Stimulated activated naive B cell treated with anti-CD40 and anti-IgM and Interleukin-4, amounts not matched to agents 10 μg/mL and 1 μg/mL and 100 μg/mL, for 72 hours (primary cell): ENCODE measurements around the gene NFKB1.
A peak's percentile ranks its signal among the peaks of the same experiment; 100 is the strongest.
"Not testable (repeated sequence)": the region's sequence is repeated elsewhere in the genome, so short reads cannot be mapped to it uniquely, and the experiment has no call there.

ENCODE experiments used
- ATAC-seq, 2 donors: fragments of 150-1000 bp; cut with Tn5 transposase; replicated peaks; 2 replicates each; pipeline ENCODE4 v1.10.0; 2021; ENCODE audit warnings: moderate library complexity in 1 of 2
- DNase-seq: peaks from one replicate; pipeline ENCODE4 v3.0.0; 2021
- H3K27ac Mint-ChIP-seq: one replicate; pipeline ENCODE4 v1.8.0; 2022; ENCODE audit warnings: mild to moderate bottlenecking, mixed read lengths
- H3K27me3 Mint-ChIP-seq, 2 donors: one replicate each; pipeline ENCODE4 v1.8.0; 2022; ENCODE audit warnings: mixed read lengths in 2 of 2
- H3K36me3 Mint-ChIP-seq, 2 donors: one replicate each; pipeline ENCODE4 v1.8.0; 2022; ENCODE audit warnings: mixed read lengths in 2 of 2, mild to moderate bottlenecking in 1 of 2
- H3K4me1 Mint-ChIP-seq, 2 donors: one replicate each; pipeline ENCODE4 v1.8.0; 2022; ENCODE audit warnings: mixed read lengths in 2 of 2, mild to moderate bottlenecking in 1 of 2
- H3K4me3 Mint-ChIP-seq, 2 donors: one replicate each; pipeline ENCODE4 v1.8.0; 2022; ENCODE audit warnings: mild to moderate bottlenecking in 2 of 2, mixed read lengths in 2 of 2, moderate library complexity in 1 of 2
- H3K9me3 Mint-ChIP-seq, 2 donors: one replicate each; pipeline ENCODE4 v1.8.0; 2022; ENCODE audit warnings: mixed read lengths in 2 of 2, mild to moderate bottlenecking in 1 of 2

NFKB1 gene

DNA sequence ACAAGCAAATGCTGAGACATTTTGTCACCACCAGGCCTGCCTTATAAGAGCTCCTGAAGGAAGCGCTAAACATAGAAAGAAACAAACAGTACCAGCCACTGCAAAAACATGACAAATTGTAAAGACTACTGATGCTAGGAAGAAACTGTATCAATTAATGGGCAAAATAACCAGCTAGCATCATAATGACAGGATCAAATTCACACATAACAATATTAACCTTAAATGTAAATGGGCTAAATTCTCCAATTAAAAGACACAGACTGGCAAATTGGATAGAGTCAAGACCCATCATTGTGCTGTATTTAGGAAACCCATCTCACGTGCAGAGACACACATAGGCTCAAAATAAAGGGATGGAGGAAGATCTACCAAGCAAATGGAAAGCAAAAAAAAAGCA lies 21.3 kb upstream of the NFKB1 start:
- not testable (repeated sequence) for DNase-seq, ATAC-seq, H3K27ac Mint-ChIP-seq, H3K27me3 Mint-ChIP-seq, H3K36me3 Mint-ChIP-seq, H3K4me1 Mint-ChIP-seq, H3K4me3 Mint-ChIP-seq
- H3K9me3 Mint-ChIP-seq: peaks cover 18 to 21% of the 10 kb centered on the region in 2 donors

DNA sequence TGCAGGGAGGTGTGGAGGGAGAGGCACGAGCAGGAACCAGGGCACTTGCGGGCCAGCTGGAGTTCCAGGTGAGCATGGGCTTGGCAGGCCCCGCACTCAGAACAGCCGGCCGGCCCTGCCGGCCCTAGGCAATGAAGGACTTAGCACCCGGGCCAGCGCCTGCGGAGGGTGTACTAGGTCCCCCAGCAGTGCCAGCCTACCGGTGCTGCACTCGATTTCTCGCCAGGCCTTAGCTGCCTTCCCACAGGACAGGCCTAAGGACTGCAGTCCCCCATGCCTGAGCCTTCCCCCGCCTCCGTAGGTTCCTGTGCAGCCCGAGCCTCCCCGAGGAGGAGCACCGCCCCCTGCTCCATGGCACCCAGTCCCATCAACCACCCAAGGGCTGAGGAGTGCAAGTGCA lies 18.0 kb upstream of the NFKB1 start:
- no peak overlapping the region for H3K27ac Mint-ChIP-seq
- ATAC-seq: no peak
- no peak overlapping the region for H3K4me3 Mint-ChIP-seq
- DNase-seq: no peak
- H3K27me3 Mint-ChIP-seq: no peaks in the 10 kb centered on the region
- H3K4me1 Mint-ChIP-seq: peaks cover 5 to 9% of the 10 kb centered on the region in 2 donors
- peaks cover 5 to 6% of the 10 kb centered on the region in 2 donors for H3K36me3 Mint-ChIP-seq
- H3K9me3 Mint-ChIP-seq: peaks cover 11% of the 10 kb centered on the region in 2 donors

DNA sequence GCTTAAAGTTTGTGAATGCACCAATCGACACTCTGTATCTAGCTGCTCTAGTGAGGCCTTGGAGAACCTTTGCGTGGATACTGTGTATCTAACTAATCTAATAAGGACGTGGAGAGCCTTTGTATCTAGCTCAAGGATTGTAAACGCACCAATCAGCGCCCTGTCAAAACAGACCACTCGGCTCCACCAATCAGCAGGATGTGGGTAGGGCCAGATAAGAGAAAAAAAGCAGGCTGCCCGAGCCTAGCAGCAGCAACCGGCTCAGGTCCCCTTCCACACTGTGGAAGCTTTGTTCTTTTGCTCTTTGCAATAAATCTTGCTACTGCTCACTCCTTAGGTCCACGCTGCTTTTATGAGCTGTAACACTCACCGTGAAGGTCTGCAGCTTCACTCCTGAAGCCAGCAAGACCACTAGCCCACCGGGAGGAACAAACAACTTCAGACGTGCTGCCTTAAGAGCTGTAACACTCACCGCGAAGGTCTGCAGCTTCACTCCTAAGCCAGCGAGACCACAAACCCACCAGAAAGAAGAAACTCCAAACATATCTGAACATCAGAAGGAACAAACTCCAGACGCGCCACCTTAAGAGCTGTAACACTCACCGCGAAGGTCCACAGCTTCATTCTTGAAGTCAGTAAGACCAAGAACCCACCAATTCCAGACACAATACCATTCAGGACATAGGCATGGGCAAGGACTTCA lies 17.0 kb upstream of the NFKB1 start:
- ATAC-seq, H3K4me1 Mint-ChIP-seq, H3K27ac Mint-ChIP-seq, H3K36me3 Mint-ChIP-seq, H3K4me3 Mint-ChIP-seq, H3K9me3 Mint-ChIP-seq, DNase-seq, H3K27me3 Mint-ChIP-seq: not testable (repeated sequence)

DNA sequence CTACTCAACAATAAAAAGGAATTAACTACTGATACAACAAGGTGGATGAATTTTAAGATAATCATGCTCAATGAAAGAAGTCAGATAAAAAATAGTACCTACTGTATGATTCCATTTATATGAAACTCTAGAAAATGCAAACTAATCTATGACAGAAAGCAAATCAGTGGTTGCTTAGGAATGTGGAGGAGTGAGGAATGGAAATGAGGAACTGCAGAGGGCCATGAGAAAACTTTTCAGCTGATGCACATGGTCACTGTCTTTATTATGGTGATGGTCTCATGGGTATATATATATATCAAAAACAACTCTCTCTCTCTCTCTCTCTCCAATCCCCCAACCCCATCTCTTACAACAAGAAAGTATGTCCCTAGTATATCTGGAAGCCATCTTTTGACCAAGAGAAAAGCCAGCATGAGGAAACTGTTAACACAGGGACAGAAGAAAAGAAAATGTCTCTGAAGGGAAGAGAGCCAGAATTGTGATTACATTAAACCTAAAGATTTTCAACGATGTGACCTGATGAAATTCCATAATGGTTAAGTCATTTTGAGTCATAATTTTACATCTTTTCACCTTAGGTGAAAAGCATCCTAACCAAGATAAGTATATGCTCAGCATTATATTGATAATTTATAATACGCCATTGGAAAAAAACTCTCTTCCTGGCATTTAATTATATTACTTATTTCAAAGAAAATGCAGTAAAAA lies 8.5 kb upstream of the NFKB1 start:
- no peaks in the 10 kb centered on the region for H3K9me3 Mint-ChIP-seq
- no peaks in the 10 kb centered on the region for H3K36me3 Mint-ChIP-seq
- ATAC-seq (no peak), DNase-seq (no peak)
- H3K4me1 Mint-ChIP-seq: peaks cover 13 to 23% of the 10 kb centered on the region in 2 donors
- H3K27ac Mint-ChIP-seq: no peak overlapping the region
- H3K4me3 Mint-ChIP-seq: no peak overlapping the region
- no peaks in the 10 kb centered on the region for H3K27me3 Mint-ChIP-seq

DNA sequence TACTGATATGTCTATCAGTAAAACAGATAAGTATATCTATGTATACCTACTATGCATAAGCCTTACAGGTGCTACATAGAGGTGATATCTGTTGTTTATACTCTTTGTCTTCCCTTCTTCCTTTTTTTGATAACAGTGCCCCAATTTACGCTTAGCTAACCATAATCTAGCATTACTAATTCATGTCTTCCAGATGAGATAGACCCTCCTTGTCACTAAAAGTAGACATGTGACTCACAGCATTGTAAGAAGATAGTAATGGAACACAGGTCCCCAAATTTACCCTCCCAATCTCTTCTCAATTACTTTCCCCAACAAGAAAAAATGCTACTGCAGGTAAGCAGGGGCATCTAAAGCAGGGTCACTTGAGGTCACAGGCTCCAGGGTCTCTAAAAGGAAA lies 7.9 kb upstream of the NFKB1 start:
- peak in 1 of 2 donors; percentile 39 for ATAC-seq
- peaks cover 0 to under 1% of the 10 kb centered on the region in 2 donors for H3K9me3 Mint-ChIP-seq
- no peak for DNase-seq
- no peaks in the 10 kb centered on the region for H3K36me3 Mint-ChIP-seq
- H3K4me1 Mint-ChIP-seq: peaks cover 13 to 23% of the 10 kb centered on the region in 2 donors
- H3K4me3 Mint-ChIP-seq: no peak overlapping the region
- peak overlapping the region; percentile 37 for H3K27ac Mint-ChIP-seq
- H3K27me3 Mint-ChIP-seq: no peaks in the 10 kb centered on the region

DNA sequence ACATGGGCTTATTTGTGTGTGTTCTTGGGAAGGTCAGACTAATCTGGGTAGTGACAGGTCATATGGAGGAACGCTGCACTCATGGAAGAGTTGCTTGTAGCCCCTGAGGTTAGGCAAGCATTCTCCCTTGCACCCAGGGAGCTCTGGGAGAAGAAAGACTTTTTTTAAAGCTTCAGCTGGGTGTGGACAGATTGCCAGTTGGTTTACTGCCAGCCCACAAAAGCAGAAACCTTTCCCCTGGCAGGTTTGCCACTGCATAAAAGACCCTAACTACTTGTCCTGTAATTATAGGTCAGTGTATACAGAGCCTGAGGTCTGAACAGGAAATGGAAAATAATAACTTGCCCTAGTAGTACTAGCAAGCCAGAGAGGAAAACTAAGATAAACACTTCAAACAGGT lies 7.4 kb upstream of the NFKB1 start:
- Mint-ChIP-seq H3K4me3 (no peak overlapping the region), H3K36me3 (peaks cover 0 to 4% of the 10 kb centered on the region in 2 donors), H3K9me3 (peaks cover 3 to 6% of the 10 kb centered on the region in 2 donors), H3K4me1 (peaks cover 13 to 23% of the 10 kb centered on the region in 2 donors), H3K27ac (peak overlapping the region; percentile 37), H3K27me3 (no peaks in the 10 kb centered on the region)
- ATAC-seq: peak; percentile 46 to 63
- DNase-seq: no peak

DNA sequence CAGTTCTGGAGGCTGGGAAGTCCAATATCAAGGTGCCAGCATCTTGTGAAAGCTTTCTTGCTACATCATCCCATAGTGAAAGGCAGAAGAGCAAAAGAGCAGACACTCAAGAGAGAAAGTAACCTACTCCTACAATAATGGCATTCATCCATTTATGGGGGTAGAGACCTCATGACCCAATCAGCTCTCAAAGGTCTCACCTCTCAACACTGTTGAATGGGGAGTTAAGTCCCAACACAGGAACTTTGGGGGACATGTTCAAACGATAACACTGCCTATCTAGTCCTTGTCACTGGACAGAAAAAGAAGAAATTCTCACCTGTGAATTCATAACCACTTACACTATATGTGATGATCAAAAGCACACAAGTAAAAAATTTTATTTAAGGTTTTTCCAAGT lies 6.6 kb upstream of the NFKB1 start:
- Mint-ChIP-seq H3K9me3 (peaks cover 5 to 9% of the 10 kb centered on the region in 2 donors), H3K4me1 (peaks cover 14 to 23% of the 10 kb centered on the region in 2 donors), H3K36me3 (peaks cover 0 to 6% of the 10 kb centered on the region in 2 donors), H3K27ac (no peak overlapping the region), H3K4me3 (no peak overlapping the region), H3K27me3 (no peaks in the 10 kb centered on the region)
- ATAC-seq: no peak
- DNase-seq: no peak

DNA sequence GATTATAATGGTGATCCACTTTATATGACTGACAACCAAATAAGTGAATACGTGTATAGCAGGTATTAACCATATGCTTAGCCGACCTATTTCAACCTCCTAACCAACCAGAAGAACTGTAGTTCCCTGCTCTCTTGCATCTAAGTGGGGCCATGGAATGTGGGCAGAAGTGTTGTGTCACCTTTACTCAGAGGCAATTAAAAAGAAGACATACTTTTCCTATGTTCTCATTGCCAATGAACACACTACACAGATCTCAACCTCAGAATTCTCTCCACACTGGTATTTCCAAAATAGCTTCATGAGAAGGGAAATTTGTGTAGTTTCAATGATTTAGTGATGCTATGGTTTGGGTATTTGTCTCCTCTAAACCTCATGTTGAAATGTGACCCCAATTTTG lies 3.2 kb upstream of the NFKB1 start:
- peaks cover 12 to 27% of the 10 kb centered on the region in 2 donors for H3K4me1 Mint-ChIP-seq
- H3K36me3 Mint-ChIP-seq: peaks cover 9 to 21% of the 10 kb centered on the region in 2 donors
- H3K9me3 Mint-ChIP-seq: peaks cover 5 to 9% of the 10 kb centered on the region in 2 donors
- no peak overlapping the region for H3K27ac Mint-ChIP-seq
- H3K4me3 Mint-ChIP-seq: no peak overlapping the region
- no peaks in the 10 kb centered on the region for H3K27me3 Mint-ChIP-seq
- no peak for ATAC-seq
- no peak for DNase-seq

DNA sequence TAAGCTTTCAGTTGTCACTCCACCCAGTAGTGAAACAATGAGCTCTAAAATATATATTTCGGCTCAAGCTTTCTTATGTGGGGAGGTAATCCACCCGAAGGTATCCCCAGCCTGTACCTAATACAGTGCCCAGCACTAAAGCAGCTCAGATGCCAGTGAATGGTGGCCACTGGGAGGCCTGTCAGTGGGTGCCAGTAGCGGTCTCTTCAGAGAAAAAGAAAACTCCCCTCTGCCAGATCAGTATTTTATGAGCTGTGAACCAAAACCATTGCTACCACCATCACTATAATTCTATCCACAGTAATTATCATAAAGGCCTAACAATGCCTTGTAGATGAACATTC lies 835 bp upstream of the NFKB1 start:
- peak; percentile 17 to 24 for ATAC-seq
- peak; percentile 31 for DNase-seq
- peaks cover 11 to 32% of the 10 kb centered on the region in 2 donors for H3K4me1 Mint-ChIP-seq
- H3K9me3 Mint-ChIP-seq: peaks cover 5 to 9% of the 10 kb centered on the region in 2 donors
- H3K4me3 Mint-ChIP-seq: peak overlapping the region; percentile 80 to 84
- H3K36me3 Mint-ChIP-seq: peaks cover 24 to 37% of the 10 kb centered on the region in 2 donors
- H3K27ac Mint-ChIP-seq: peak overlapping the region; percentile 98
- no peaks in the 10 kb centered on the region for H3K27me3 Mint-ChIP-seq

DNA sequence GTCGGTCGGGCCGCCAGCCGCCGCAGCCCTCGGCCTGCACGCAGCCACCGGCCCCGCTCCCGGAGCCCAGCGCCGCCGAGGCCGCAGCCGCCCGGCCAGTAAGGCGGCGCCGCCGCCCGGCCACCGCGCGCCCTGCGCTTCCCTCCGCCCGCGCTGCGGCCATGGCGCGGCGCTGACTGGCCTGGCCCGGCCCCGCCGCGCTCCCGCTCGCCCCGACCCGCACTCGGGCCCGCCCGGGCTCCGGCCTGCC lies 213 bp downstream of the NFKB1 start:
- H3K4me1 Mint-ChIP-seq: peaks cover 11 to 35% of the 10 kb centered on the region in 2 donors

DNA sequence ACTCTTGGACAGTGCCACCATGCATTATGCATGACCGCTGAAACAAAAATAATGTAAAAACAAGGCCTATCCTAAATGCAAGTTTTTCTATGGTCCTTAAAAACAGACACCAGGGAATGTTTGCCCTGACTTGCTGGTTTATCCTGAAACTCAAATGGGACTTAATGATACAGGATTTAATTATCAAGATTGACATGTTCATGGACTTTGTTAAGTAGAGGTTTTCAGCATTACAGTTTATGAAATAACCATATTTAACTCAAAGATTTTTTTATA lies 1.3 kb downstream of the NFKB1 start:
- Mint-ChIP-seq H3K27ac (peak overlapping the region; percentile 100), H3K27me3 (no peaks in the 10 kb centered on the region), H3K36me3 (peaks cover 26 to 37% of the 10 kb centered on the region in 2 donors), H3K9me3 (peaks cover 5 to 9% of the 10 kb centered on the region in 2 donors), H3K4me3 (peak overlapping the region; percentile 97 to 98), H3K4me1 (peaks cover 15 to 31% of the 10 kb centered on the region in 2 donors)
- DNase-seq (no peak), ATAC-seq (no peak)

More for the DNA sequence above, 213 bp downstream of the NFKB1 start:
- Mint-ChIP-seq H3K4me3 (peak overlapping the region; percentile 97 to 98), H3K27me3 (no peaks in the 10 kb centered on the region), H3K27ac (peak overlapping the region; percentile 100), H3K9me3 (peaks cover 5 to 9% of the 10 kb centered on the region in 2 donors), H3K36me3 (peaks cover 24 to 37% of the 10 kb centered on the region in 2 donors)
- peak; percentile 23 to 30 for ATAC-seq
- no peak for DNase-seq

DNA sequence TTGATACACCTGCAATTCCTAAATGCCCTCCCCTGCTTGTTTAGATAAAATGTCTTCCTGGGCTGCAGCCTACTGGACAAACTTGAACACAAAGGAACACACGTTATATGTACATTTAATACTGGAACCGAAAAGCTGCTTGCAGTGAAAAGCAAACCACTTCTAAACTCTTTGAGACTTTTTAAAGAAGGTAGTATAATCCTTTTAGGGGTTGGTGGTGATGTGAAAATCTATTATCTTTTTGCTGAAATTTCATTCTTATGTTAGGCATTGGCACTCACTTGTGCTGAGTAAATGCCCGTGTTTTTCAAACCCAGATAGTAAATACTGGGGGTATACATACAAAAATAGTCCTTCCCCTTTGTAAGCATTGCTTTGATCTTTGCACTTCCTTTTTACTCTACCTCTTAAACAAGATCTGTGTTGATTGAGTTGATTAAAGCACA lies 2.2 kb downstream of the NFKB1 start:
- H3K4me3 Mint-ChIP-seq: peak overlapping the region; percentile 84 to 97
- peaks cover 5 to 8% of the 10 kb centered on the region in 2 donors for H3K9me3 Mint-ChIP-seq
- H3K27ac Mint-ChIP-seq: peak overlapping the region; percentile 95
- peaks cover 17 to 36% of the 10 kb centered on the region in 2 donors for H3K4me1 Mint-ChIP-seq
- DNase-seq: no peak
- no peaks in the 10 kb centered on the region for H3K27me3 Mint-ChIP-seq
- H3K36me3 Mint-ChIP-seq: peaks cover 28 to 42% of the 10 kb centered on the region in 2 donors
- ATAC-seq: no peak

DNA sequence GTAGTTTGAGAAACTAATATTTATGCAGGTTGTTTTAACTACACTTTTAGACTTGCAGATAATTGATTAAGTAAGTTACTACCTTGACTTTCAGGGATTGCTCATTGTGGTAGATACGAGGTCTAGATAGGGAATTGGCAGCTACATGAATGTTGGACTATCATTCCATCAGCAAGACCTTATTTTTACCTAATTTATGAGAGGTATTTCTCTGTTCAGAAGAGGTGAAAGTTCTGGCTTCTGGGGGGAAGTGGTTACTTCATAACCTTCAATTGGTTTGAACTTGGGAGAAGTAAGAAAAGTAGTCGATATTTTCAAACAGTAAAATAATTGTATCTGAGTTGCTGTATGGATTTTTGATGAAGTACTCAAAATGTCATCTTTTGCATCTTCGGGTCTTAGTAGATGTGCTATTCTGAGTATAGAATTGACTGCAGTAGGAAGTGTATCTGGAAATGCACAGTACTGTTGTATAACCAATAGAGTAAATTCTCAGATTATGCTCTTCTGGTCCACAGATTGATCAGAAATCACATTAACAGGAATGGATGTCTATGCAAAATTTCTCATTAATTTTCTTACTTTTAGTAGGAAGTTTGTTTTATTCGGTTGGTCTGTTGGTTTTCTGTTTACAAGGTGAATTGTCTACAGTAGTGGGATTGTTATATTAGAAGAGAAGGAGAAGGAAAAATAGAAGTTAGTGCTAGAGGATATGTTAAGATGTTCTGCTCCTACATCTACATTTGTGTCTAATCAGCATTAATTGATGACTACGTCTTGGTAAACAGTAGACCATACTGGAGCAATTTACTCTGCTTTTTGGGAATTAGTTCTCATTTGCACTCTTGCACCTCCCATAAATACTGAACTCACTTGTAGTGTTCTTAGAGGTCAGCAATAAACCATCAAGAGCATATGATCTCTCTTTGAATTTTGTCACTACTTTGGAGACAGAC lies 3.0 kb downstream of the NFKB1 start:
- H3K4me1 Mint-ChIP-seq: peaks cover 21 to 42% of the 10 kb centered on the region in 2 donors
- peak overlapping the region; percentile 95 for H3K27ac Mint-ChIP-seq
- H3K36me3 Mint-ChIP-seq: peaks cover 28 to 42% of the 10 kb centered on the region in 2 donors
- H3K4me3 Mint-ChIP-seq: peak overlapping the region; percentile 84 to 97
- DNase-seq (no peak), ATAC-seq (no peak)
- no peaks in the 10 kb centered on the region for H3K9me3 Mint-ChIP-seq
- H3K27me3 Mint-ChIP-seq: no peaks in the 10 kb centered on the region

DNA sequence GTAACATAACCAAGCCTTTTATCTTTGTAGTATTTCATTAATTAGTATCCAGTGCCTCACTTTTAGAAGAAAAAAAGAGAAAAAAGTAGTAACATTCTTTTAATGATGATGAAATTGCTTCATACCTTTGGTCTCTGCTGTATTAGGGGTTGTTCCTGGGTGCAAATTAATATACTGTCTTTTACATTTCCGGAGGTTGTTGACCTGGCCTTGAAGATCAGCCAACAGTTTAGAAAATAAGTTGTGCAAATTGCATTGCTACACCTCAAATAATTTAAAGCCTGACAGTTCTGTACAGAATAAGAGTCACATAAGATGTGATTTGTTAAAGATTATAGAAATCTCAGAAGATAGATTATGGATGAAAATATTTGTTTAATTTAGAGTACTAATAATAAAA lies 3.8 kb downstream of the NFKB1 start:
- Mint-ChIP-seq H3K27ac (peak overlapping the region; percentile 95), H3K4me1 (peaks cover 29 to 49% of the 10 kb centered on the region in 2 donors), H3K4me3 (peak overlapping the region; percentile 84 to 97), H3K36me3 (peaks cover 36 to 50% of the 10 kb centered on the region in 2 donors), H3K9me3 (peaks cover 0 to 3% of the 10 kb centered on the region in 2 donors), H3K27me3 (no peaks in the 10 kb centered on the region)
- ATAC-seq (no peak), DNase-seq (no peak)
